Measurements from ENCODE around the gene BSN.

Gene BSN

DNA sequence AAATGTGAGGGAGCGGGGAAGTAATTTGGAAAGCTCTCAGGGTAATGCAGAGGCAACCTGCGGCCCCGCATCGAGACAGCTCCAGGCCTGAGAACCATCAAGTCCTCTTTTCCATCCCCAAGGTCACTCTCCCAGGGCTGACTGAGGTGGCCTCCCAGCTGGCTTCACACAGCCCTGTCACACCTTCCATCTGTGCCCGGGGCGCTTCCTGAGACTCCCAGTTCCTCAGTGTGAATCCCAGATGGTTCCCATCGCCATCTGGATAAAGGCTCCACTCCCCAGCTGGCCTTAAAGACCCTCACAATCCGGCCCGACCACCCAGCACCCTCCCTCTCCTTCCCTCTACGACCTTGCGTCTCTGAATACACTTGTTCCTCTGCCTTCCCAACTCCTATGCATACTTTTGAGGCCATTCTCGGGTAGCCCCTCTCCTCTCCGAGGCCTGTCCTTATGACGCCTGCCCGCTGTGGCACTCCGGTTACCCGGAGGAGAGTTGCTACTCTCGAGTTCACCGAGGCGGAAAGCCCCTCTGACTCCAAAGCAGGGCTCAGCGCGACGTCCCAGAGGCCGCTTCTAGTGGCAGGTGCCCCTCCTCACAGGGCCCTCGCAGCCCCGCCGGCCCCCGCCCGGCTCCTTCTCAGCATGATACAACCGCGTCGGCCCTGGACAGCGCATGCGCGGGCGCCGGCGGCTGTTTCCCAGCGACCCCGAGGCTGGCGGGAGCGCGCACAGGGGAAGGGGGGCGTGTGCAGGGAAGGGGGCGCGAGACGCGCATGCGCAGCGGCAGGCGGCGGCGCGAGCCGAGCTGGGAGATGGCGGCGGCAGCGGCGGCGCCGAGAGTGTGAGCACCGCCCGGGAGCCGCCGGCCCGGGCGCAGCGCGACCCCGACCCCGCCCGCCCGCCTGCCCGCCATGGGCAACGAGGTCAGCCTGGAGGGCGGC lies at the start of gene BSN:
TSS of gene BSN (plus strand) at position 786 of the 941 bp plus-strand sequence. CDS start at position 912, 126 bp downstream.
- peak; percentile 68 for DNase-seq

GRCh38 chr3:49506906-49507305 lies 47.4 kb upstream of the BSN start:
- DNase-seq, result no peak

DNA sequence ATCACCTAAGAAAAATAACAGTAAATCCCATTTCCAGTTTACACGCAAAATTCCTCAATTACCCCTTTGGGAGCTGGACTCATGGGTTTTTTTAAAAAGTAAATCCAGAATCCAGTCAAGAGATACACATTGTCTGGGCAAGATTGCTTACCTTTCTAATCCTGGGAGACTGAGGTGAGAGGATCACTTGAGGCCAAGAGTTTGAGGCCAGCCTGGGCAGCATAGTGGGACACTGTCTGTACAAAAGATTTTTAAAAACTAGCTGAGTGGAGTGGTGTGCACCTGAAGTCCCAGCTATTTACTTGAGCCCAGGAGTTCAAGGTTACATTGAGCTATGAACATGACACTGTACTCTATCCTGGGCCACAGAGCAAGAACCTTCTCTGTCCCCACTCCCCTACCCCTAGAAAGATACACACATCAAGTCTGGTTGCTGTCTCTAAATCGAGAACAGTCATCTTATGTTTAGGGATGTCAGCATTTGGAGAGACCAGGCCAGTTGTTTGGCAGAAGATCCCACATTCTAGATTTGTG lies 45.2 kb upstream of the BSN start:
- no peak for DNase-seq

DNA sequence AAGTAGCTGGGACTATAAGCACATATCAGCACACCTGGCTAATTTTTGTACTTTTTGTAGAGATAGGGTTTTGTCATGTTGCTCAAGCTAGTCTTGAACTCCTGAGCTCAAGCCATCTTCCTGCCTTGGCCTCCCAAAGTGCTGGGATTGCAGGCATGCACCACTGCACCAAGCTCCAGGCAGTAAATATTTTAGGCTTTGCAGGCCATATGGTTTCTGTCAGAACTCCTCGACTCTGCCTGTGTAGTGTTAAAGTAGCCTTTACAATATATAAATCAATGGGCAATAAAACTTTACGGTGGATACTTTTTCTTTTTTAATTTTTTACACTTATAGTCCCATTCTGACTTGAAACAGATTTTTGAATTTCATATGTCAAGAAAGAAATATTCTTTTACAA lies 42.6 kb upstream of the BSN start:
- no peak for DNase-seq

- no peak for DNase-seq
These were observed 41.4 kb upstream of the BSN start for GRCh38 chr3:49512781-49513355.

- DNase-seq, result no peak
These were observed 40.7 kb upstream of the BSN start for GRCh38 chr3:49513494-49514124.

- DNase-seq, result no peak
These were observed 36.3 kb upstream of the BSN start for GRCh38 chr3:49518016-49518415.

GRCh38 chr3:49518441-49518840 lies 35.8 kb upstream of the BSN start:
- DNase-seq, result no peak

DNA sequence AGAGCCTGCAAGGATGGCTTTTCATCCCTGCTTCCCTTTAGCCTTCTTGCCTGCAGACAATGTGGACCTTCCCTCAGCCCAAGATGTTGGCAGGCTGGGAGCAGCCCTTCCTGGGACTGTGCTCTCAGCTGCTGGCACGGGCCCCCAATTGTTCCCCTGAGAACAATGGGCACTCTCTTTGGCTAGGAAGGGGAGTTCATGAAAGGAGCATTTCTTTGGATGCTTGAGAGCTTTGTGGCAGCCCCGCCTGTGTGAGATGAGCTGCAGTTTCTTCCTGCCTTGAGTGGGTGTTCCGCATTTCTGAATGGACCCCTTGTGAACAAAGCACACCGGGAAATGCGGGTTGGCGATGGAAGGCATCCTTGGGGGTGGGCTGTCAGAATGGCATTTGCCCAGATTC lies 35.0 kb upstream of the BSN start:
- no peak for DNase-seq

- DNase-seq, result no peak
These were observed 34.3 kb upstream of the BSN start for GRCh38 chr3:49519916-49520385.

DNA sequence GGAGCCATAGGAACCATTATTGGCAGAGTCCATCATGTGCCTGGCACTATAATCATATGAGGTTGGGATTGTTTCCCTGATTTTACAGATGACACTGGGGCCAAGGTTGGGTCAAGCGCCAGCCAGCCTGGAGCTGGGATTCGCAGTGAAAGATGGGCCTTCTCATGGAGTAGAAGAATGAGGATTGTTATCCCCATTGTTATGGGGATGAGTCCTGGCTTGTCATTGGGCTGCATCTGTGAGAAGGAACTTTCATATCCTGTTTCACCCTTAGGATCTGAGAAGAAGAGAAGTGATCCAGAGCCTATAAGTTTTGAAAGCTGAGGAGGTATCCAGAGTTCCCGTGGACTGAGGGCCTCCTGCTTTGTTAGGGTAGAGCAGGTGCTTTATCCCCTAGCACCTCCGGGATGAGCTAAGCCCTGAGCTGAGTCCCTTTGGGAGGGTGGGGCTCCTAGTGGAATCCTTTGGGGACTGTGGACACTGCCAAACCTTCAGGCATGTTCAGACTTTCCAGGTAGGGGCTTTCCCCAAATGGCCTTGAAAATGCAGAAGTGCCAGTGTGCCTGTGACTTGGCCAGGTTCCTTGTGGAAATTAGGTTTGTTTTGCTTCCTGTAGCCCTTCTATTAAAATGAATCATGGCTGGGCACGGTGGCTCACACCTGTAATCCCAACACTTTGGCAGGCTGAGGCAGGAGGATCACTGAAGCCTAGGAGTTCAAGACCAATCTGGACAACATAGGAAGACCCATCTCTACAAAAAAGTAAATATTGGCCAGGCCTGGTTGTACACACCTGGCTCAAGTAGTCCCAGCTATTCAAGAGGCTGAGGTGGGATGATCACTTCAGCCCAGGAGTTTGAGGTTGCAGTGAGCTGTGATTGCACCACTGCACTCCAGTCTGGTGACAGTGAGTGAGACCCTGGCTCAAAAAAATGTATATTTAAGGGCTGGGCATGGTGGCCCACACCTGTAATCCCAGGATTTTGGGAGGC lies 30.2 kb upstream of the BSN start:
- no peak for DNase-seq

DNA sequence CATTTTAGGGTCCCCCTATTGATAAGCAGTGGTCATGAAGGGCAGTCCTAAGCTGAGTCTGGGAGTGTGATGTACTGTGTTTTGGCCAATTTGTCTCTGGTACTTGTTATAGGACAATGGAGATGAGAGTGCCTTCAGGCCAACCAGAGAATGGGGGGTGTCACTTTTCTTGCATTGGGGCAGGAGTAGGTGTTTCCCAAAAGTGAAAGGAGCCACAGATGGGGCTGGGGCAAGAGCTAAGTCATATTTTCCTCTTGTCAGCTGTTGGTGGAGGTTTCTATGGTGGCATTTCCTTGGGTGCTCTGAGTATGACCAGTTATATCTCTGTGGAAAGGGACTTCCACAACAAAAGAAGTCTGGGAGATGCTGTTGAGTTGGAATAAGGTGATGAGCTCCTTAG lies 24.7 kb upstream of the BSN start:
- no peak for DNase-seq

- no peak for DNase-seq
These were observed 24.0 kb upstream of the BSN start for GRCh38 chr3:49530231-49530630.

DNA sequence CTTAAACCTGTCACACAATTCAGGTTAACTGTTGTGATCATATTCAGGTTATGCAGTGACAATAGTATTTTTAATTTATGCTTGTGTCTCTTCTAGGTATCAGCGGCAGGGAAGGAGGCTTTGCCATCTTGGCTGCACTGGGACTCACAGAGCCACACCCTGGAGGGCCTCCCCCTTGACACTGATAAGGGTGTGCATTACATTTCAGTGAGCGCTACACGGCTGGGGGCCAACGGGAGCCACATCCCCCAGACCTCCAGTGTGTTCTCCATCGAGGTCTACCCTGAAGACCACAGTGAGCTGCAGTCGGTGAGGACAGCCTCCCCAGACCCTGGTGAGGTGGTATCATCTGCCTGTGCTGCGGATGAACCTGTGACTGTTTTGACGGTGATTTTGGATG lies 23.6 kb upstream of the BSN start:
- DNase-seq, result no peak

GRCh38 chr3:49531218-49531617 lies 23.1 kb upstream of the BSN start:
- DNase-seq, result no peak

DNA sequence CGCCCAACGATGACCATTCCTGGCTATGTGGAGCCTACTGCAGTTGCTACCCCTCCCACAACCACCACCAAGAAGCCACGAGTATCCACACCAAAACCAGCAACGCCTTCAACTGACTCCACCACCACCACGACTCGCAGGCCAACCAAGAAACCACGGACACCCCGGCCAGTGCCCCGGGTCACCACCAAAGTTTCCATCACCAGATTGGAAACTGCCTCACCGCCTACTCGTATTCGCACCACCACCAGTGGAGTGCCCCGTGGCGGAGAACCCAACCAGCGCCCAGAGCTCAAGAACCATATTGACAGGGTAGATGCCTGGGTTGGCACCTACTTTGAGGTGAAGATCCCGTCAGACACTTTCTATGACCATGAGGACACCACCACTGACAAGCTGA lies 22.6 kb upstream of the BSN start:
- no peak for DNase-seq

- no peak for DNase-seq
These were observed 21.2 kb upstream of the BSN start for GRCh38 chr3:49533031-49533430.

DNA sequence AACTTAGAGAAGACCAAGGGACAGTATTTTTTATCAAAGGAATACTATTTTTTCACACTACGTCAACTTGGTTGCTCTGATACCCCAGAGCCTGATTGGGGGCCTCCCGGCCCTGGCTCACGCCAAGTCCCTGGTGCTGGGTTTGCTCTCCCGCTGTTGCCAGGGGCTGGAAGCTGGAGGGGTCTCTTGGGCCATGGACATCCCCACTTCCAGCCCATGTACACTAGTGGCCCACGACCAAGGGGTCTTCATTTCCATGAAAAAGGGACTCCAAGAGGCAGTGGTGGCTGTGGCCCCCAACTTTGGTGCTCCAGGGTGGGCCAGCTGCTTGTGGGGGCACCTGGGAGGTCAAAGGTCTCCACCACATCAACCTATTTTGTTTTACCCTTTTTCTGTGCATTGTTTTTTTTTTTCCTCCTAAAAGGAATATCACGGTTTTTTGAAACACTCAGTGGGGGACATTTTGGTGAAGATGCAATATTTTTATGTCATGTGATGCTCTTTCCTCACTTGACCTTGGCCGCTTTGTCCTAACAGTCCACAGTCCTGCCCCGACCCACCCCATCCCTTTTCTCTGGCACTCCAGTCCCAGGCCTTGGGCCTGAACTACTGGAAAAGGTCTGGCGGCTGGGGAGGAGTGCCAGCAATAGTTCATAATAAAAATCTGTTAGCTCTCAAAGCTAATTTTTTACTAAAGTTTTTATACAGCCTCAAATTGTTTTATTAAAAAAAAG lies 20.3 kb upstream of the BSN start:
- DNase-seq, result no peak

- DNase-seq, result no peak
These were observed 19.5 kb upstream of the BSN start for GRCh38 chr3:49534581-49535441.
